Epithelial cell of esophagus (primary cell): Measurements from ENCODE around the gene MLYCD.
"Not testable (repeated sequence)": the region's sequence is repeated elsewhere in the genome, so short reads cannot be mapped to it uniquely, and the experiment has no call there.

Source experiments
- DNase-seq: peaks from one replicate; pipeline ENCODE4 v3.0.0; 2010; ENCODE audit warnings: low read depth
- H3K4me3 ChIP-seq: 2 replicates; pipeline ENCODE4 v1.5.1; 2011; ENCODE audit warnings: mild to moderate bottlenecking, low read length, control low read depth
- TF ChIP-seq, protein P1 (sequence below): IDR thresholded peaks from 2 replicates; pipeline ENCODE4 v1.5.1; 2011; ENCODE audit warnings: low read depth, mild to moderate bottlenecking, low read length, control low read depth, inconsistent platforms; ENCODE audit not compliant: insufficient read depth; ENCODE audit errors: missing control alignments

The MLYCD gene

DNA sequence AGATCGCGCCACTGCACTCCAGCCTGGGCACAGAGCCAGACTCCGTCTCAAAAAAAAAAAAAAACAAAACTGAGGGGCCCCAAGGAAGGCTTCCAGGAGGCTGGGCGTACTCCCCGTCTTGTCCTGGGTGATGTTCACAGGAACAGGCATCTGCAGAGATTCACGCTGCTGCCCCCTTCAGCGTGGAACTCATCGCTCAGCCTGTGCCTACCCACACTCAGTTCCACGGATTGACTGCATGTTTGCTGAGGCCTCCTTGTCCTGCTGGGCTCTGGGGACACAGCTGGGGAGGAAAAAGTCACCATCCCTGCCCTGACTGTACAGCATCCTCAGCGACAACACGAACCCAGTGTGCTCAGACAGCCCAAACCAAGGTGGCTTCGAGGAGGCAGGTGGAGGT is 41.2 kb downstream of the MLYCD start:
- TF ChIP-seq, protein P1, sequence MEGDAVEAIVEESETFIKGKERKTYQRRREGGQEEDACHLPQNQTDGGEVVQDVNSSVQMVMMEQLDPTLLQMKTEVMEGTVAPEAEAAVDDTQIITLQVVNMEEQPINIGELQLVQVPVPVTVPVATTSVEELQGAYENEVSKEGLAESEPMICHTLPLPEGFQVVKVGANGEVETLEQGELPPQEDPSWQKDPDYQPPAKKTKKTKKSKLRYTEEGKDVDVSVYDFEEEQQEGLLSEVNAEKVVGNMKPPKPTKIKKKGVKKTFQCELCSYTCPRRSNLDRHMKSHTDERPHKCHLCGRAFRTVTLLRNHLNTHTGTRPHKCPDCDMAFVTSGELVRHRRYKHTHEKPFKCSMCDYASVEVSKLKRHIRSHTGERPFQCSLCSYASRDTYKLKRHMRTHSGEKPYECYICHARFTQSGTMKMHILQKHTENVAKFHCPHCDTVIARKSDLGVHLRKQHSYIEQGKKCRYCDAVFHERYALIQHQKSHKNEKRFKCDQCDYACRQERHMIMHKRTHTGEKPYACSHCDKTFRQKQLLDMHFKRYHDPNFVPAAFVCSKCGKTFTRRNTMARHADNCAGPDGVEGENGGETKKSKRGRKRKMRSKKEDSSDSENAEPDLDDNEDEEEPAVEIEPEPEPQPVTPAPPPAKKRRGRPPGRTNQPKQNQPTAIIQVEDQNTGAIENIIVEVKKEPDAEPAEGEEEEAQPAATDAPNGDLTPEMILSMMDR = no peak
- no peak overlapping the region for H3K4me3 ChIP-seq
- no peak for DNase-seq

DNA sequence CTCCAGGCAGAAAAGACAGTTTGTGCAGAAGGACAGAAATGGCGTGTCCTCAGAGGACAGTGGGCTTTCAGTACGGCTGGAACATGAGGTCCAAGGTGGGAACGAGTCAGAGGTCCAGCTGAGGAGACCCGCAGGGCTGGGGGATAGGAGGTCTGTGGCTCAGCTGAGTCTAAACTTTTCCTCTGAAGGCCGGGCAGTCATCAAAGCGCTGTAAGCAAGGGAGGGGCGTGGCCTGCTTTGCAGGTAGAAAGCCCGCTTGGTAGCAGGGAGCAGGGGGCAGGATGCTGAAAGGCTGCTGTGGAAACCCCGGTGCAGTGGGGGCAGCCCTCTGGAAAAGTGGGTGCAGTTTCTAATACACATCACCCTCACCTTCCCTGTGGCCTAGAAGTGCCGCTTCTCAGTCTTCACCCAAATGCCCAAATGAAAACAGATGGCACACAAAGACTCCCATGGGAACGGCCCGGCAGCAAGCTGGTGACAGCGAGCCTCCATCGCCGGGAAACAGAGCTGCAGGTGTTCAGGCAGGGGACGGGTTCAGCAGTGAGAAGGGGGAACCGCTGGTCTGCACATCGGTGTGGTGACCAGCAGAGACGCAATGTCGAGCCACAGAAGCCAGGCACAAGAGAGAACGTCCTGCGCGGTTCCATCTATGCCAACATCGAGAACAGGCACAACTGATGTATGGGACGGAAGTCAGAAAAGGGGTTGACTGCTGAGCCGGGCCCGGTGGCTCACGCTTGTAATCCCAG is 41.9 kb downstream of the MLYCD start:
- H3K4me3 ChIP-seq = no peak overlapping the region
- DNase-seq = no peak
- TF ChIP-seq, protein P1 = no peak

DNA sequence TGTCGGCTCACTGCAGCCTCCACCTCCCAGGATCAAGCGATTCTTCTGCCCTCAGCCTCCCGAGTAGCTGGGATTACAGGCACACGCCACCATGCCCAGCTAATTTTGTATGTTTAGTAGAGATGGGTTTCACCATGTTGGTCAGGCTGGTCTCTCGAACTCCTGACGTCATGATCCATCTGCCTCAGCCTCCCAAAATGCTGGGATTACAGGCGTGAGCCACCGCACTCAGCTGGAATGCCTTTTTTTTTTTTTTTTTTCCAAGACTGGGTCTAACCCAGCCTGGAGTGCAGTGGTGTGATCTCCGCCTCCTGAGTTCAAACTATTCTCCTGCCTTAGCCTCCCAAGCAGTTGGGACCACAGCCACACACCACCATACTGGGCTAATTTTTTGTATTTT is 42.6 kb downstream of the MLYCD start:
- H3K4me3 ChIP-seq, DNase-seq: not testable (repeated sequence)

DNA sequence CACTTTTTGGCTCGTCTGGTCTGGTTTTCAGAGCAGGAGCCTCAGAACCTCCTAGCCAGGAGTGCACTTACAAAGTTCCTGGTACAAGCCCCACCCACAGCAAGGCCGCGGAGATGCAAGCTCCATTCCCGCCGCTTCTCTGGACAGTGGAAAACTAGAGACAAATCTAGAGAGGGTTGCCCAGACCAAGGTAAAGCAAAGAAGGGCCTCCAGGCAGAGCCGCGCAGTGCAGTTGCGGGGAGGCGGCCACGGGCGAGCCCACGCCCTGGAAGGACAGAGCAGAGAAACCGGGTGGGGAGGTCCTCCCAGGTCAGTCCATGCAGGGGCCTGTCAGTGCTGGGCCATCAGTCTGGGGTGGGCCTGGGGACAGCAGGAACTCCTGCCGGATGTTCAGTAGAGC is 43.2 kb downstream of the MLYCD start:
- H3K4me3 ChIP-seq = no peak overlapping the region
- no peak for DNase-seq
- TF ChIP-seq, protein P1 = no peak

DNA sequence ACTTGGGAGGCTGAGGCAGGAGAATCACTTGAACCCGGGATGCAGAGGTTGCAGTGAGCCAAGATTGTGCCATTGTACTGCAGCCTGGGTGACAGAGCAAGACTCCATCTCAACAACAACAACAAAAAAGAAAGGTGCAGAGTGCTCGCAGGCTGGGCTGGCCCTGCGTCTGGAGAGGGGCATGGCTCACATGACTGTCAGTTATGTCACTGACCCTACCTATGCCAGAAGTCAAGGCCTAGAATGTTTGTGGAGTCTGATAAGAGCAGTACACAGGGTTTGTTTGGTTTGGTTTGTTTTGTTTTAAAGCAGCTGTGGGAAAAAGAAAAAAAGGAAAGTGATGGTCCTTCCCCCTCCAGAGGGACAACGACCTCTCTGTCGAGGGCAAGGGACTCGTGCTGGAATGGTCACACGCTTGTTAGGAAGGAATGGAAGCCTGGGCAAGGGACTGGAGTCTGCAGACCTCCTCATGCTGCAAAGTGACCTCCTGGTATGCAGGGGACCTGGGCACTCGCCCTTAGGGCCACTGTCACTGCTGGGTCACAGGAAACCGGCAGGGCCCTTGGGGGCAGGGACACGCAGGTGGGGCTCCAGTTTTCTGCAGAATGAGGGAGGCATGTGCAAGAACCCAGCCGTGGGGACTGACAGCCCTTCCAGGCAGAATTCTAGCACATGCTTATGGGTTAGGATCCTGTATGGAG is 44.0 kb downstream of the MLYCD start:
- no peak overlapping the region for H3K4me3 ChIP-seq
- no peak for DNase-seq
- TF ChIP-seq, protein P1 = no peak

DNA sequence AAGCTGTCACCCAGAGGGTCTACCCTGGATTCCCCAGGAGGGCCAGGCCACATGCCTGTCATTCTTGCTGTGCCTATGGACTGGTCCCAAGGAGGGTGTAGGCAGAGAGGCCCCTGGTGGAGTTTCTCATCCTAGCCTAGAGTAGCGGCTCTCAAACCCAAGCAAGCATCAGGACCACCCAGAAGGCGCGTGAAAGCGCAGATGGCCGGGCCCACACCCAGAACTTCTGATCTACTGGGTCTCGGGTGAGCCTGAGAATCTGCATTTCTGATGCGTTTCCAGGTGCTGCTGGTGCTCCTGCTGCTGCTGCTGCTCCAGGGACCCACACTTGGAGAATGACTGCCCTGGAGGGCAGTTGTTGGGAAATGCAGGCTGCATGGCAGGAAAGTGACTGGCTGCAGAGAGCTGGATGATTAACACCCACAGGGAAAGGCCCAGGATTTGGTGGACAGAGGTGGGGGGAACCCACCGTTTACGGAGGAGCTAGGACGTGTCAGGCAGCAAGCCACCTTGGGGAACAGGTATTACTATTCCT is 44.7 kb downstream of the MLYCD start:
- TF ChIP-seq, protein P1 = no peak
- peak; percentile 42 for DNase-seq

DNA sequence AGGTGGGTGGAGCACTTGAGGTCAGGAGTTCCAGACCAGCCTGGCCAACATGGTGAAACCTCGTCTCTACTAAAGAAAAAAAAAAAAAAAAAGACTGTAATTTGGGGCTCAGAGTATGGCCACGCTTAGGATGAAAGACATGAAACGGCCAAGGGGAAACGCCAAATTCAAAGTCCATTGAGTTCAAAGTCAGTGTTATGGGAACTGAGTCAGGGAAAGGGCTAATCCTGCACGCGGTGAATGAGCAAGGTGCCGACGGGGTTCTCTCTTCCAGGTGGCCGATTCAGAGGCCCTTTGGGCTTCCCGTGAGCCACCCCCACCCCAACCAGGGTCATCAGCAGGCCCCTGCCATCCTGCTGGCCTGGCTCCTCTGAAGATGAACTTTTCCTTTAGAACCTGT is 46.7 kb downstream of the MLYCD start:
- TF ChIP-seq, protein P1 = no peak
- no peak for DNase-seq
- H3K4me3 ChIP-seq = no peak overlapping the region

More for the DNA sequence above, 44.7 kb downstream of the MLYCD start:
- no peak overlapping the region for H3K4me3 ChIP-seq
